ENCODE results near the gene CGNL1.

DNA sequence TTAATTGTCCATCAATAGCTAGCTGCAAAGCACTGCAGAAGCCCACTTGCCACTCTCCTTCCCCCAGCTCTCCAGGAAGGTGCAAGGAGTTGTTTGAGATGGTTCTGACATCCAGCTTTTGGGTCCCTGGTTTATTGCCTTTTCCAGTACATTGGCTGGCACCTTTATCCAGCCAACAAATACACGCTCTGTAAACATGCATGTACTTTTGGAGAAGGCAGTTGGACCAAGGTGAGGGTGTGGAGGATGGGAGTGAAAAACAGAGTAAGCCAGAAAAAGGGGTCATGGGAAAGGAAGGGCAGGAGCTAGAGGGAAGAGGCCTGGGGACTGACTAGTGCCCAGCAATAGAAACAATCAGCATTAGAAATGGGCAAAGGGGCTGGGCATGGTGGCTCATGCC is 102.7 kb downstream of the CGNL1 start:
- TF ChIP-seq, protein P1, sequence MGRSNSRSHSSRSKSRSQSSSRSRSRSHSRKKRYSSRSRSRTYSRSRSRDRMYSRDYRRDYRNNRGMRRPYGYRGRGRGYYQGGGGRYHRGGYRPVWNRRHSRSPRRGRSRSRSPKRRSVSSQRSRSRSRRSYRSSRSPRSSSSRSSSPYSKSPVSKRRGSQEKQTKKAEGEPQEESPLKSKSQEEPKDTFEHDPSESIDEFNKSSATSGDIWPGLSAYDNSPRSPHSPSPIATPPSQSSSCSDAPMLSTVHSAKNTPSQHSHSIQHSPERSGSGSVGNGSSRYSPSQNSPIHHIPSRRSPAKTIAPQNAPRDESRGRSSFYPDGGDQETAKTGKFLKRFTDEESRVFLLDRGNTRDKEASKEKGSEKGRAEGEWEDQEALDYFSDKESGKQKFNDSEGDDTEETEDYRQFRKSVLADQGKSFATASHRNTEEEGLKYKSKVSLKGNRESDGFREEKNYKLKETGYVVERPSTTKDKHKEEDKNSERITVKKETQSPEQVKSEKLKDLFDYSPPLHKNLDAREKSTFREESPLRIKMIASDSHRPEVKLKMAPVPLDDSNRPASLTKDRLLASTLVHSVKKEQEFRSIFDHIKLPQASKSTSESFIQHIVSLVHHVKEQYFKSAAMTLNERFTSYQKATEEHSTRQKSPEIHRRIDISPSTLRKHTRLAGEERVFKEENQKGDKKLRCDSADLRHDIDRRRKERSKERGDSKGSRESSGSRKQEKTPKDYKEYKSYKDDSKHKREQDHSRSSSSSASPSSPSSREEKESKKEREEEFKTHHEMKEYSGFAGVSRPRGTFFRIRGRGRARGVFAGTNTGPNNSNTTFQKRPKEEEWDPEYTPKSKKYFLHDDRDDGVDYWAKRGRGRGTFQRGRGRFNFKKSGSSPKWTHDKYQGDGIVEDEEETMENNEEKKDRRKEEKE (IDR thresholded peaks at IDR 0.05): no peak
- no peak for TF ChIP-seq PKNOX1 (IDR thresholded peaks at IDR 0.05)

Data from GM12878 (cell line).